GM18499 (cell line): ENCODE measurements around the gene WIPF2.
"Not testable (repeated sequence)": the region's sequence is repeated elsewhere in the genome, so short reads cannot be mapped to it uniquely, and the experiment has no call there.

ENCODE experiments used
- ATAC-seq: cut with Tn5 transposase; IDR thresholded peaks from one replicate; pipeline ENCODE4 v1.9.1; 2021; ENCODE audit warnings: moderate number of reproducible peaks; ENCODE audit not compliant: insufficient read depth, unreplicated experiment

Gene WIPF2

GRCh38 chr17:40191237-40192208, 27.6 kb upstream of the WIPF2 start:
- ATAC-seq = no peak

DNA sequence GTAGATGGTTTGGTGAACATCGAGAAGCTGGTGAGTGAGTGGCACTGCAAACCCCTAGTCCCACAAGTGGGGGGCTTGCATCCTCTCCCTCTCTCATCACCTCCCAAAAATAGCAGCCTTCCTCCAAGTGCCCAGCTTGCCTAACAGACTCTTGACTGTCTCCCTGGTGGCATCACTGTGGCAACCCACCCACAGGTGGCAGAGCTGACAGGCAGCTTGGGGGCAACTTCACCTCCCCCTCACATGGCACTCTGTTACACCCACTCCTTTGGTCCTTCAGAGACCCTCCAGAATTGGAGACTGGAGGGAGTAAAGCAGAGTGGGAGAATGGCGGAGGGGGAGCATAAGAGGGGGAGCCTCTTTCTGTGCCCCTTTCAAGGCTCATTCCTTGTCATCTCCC, 26.1 kb upstream of the WIPF2 start:
- no peak for ATAC-seq

- ATAC-seq = no peak
These were observed 24.3 kb upstream of the WIPF2 start for GRCh38 chr17:40194821-40195220.

DNA sequence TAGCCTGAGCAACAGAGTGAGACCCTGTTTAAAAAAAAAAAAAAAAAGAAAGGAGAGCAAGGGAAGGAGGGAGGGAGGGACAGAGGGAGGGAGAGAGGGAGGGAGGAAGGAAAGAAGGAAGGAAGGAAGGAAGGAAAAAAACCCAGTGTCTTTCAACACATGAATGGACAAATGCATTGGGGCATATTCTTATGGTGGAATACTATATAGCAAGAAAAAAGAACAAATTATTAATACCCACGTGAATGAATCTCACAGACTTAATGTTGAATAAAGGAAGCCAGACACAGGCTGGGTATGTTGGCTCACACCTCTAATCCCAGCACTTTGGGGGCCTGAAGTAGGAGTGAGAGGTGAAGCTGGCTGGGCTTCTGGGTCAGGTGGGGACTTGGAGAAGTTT, 21.6 kb upstream of the WIPF2 start:
- no peak for ATAC-seq

GRCh38 chr17:40197965-40198456, 21.1 kb upstream of the WIPF2 start:
- ATAC-seq = not testable (repeated sequence)

GRCh38 chr17:40198576-40198975, 20.5 kb upstream of the WIPF2 start:
- ATAC-seq = no peak

GRCh38 chr17:40203131-40203530, 16.0 kb upstream of the WIPF2 start:
- ATAC-seq = no peak

GRCh38 chr17:40206193-40206592, 12.9 kb upstream of the WIPF2 start:
- not testable (repeated sequence) for ATAC-seq

- ATAC-seq = no peak
These were observed 9.6 kb upstream of the WIPF2 start for GRCh38 chr17:40209404-40210093.

GRCh38 chr17:40213914-40214313, 5.2 kb upstream of the WIPF2 start:
- not testable (repeated sequence) for ATAC-seq

DNA sequence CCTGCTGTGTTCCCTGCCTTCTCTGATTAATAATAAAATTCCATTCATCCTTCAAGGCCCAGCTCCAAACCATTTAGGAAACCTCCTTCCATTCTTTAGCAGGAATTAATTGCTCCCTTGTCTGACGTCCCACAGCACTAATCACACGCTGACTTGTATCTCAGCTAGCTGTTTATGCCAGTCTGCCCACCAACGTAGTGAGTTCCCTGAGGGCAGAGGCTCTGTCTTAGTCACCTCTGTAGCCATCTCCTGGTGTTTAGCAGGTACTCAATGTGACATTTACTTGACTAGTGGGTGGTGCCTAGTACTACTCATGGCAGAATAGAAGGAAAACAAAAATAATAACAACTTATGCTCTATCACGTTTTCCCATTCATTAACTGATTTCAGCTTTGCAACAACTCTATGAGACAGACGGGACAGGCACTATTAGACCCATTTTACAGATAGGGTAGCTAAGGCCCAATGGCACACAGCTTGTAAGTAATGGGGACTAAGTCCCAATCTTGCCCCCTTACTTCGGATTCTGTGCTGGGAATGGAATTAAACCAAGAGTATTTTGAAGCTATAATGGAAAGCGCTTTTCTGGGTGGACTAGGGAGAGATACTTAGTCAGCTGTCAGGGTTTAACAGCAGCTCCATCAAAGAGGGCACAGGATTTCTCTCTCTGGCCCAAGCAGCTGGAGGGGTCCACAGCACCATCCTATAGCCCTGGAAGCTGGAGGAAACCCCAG, 931 bp upstream of the WIPF2 start:
- ATAC-seq = no peak

- ATAC-seq = no peak
These were observed 662 bp downstream of the WIPF2 start for GRCh38 chr17:40219594-40220338.

- ATAC-seq = no peak
These were observed 5.8 kb downstream of the WIPF2 start for GRCh38 chr17:40224718-40225550.

GRCh38 chr17:40229146-40229545, 10.0 kb downstream of the WIPF2 start:
- ATAC-seq = not testable (repeated sequence)

DNA sequence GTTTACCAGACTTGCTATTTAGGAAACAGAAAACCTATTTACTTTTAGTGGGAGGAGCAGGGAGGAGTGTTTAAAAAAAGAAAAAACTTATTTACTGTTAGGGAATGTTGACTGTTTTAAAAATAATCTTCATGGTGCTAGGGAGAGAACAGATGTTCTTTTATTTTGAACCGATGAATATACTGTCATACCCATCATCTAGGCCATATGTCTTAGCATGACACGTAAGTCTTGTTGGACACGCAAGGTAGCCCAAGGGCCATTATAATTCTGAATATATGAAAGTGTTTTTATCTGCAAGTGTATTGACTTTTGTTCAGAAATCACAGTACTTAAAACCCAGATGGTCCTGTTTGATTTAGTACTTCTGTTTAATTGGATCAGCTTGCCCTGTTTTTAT, 11.6 kb downstream of the WIPF2 start:
- ATAC-seq = no peak

GRCh38 chr17:40231928-40232327, 12.8 kb downstream of the WIPF2 start:
- not testable (repeated sequence) for ATAC-seq

- ATAC-seq = no peak
These were observed 22.2 kb downstream of the WIPF2 start for GRCh38 chr17:40241252-40241834.

- ATAC-seq = no peak
These were observed 23.7 kb downstream of the WIPF2 start for GRCh38 chr17:40242774-40243173.

- ATAC-seq = no peak
These were observed 24.7 kb downstream of the WIPF2 start for GRCh38 chr17:40243761-40244160.
